ENCODE measurements around the gene IGHMBP2.

IGHMBP2 gene

GRCh38 chr11:68941324-68942094, 37.8 kb downstream of the IGHMBP2 start:
- DNase-seq, result no peak

- DNase-seq, result no peak
These were observed 38.5 kb downstream of the IGHMBP2 start for GRCh38 chr11:68942095-68942620.

- no peak for DNase-seq
These were observed 39.1 kb downstream of the IGHMBP2 start for GRCh38 chr11:68942751-68943271.

GRCh38 chr11:68946416-68947090, 42.9 kb downstream of the IGHMBP2 start:
- DNase-seq, result no peak

- DNase-seq, result no peak
These were observed 43.5 kb downstream of the IGHMBP2 start for GRCh38 chr11:68947151-68947550.

GRCh38 chr11:68948496-68948895, 44.8 kb downstream of the IGHMBP2 start:
- DNase-seq, result no peak

GRCh38 chr11:68948935-68949334, 45.2 kb downstream of the IGHMBP2 start:
- no peak for DNase-seq

GRCh38 chr11:68950270-68950669, 46.6 kb downstream of the IGHMBP2 start:
- DNase-seq, result no peak

GRCh38 chr11:68950762-68951161, 47.1 kb downstream of the IGHMBP2 start:
- no peak for DNase-seq

- no peak for DNase-seq
These were observed 51.3 kb downstream of the IGHMBP2 start for GRCh38 chr11:68954836-68955606.

- DNase-seq, result no peak
These were observed 51.9 kb downstream of the IGHMBP2 start for GRCh38 chr11:68955607-68955958.

- peak; percentile 22 for DNase-seq
These were observed 52.5 kb downstream of the IGHMBP2 start for GRCh38 chr11:68956142-68956541.

GRCh38 chr11:68956547-68957254, 53.0 kb downstream of the IGHMBP2 start:
- no peak for DNase-seq

- DNase-seq, result no peak
These were observed 54.5 kb downstream of the IGHMBP2 start for GRCh38 chr11:68958211-68958610.

GRCh38 chr11:68959465-68960293, 56.0 kb downstream of the IGHMBP2 start:
- DNase-seq, result no peak

- DNase-seq, result no peak
These were observed 56.8 kb downstream of the IGHMBP2 start for GRCh38 chr11:68960294-68961071.

- DNase-seq, result no peak
These were observed 57.6 kb downstream of the IGHMBP2 start for GRCh38 chr11:68961245-68961644.

- peak; percentile 15 for DNase-seq
These were observed 59.0 kb downstream of the IGHMBP2 start for GRCh38 chr11:68962527-68963250.

GRCh38 chr11:68963779-68964178, 60.1 kb downstream of the IGHMBP2 start:
- no peak for DNase-seq

All from stimulated activated CD4-positive, alpha-beta T cell treated with anti-CD3 and anti-CD28 coated beads, Interleukin-4, amount 100 ng/mL, for 24 hours (primary cell).